SK-N-MC (cell line): ENCODE data around the gene MDN1.
"Not testable (repeated sequence)": the region's sequence is repeated elsewhere in the genome, so short reads cannot be mapped to it uniquely, and the experiment has no call there.

Experiments used
- DNase-seq: peaks from one replicate; pipeline ENCODE4 v3.0.0-alpha.2; 2011; ENCODE audit warnings: low read depth, low spot score
- H3K27ac ChIP-seq: fragments of 200-600 bp; sonication (generic); 2 replicates; pipeline ENCODE4 v1.5.1; 2016; ENCODE audit warnings: mixed run types
- H3K36me3 ChIP-seq: fragments of 200-600 bp; sonication (generic); 2 replicates; pipeline ENCODE4 v1.6.1; 2017; ENCODE audit warnings: antibody characterized with exemption, low read length, mixed read lengths; ENCODE audit not compliant: insufficient read depth
- H3K4me3 ChIP-seq: fragments of 200-600 bp; sonication (generic); 2 replicates; pipeline ENCODE4 v1.5.1; 2016
- H3K9ac ChIP-seq: fragments of 200-600 bp; sonication (generic); 2 replicates; pipeline ENCODE4 v1.8.0; 2017; ENCODE audit warnings: mixed run types, mixed read lengths; ENCODE audit not compliant: insufficient read length
- H3K9me3 ChIP-seq: fragments of 200-600 bp; sonication (generic); 2 replicates; pipeline ENCODE4 v1.6.1; 2017; ENCODE audit warnings: low read depth, mild to moderate bottlenecking, antibody characterized with exemption, low read length, moderate library complexity, mixed read lengths
- EZH2 ChIP-seq: fragments of 200-600 bp; sonication (generic); IDR thresholded peaks from one replicate; pipeline ENCODE4 v1.6.1; 2017; ENCODE audit warnings: antibody characterized with exemption
- FOXP2 ChIP-seq: optimal IDR thresholded peaks from 2 replicates; pipeline ENCODE3; 2011; ENCODE audit warnings: mild to moderate bottlenecking, moderate library complexity; ENCODE audit not compliant: insufficient read depth; ENCODE audit errors: extremely low read length, control extremely low read depth
- POLR2AphosphoS5 ChIP-seq: IDR thresholded peaks from 2 replicates; pipeline ENCODE4 v1.6.1; 2012; ENCODE audit warnings: mild to moderate bottlenecking, low read depth, low read length, borderline replicate concordance

Gene MDN1

GRCh38 chr6:89826029-89826528 is 6.5 kb upstream of the MDN1 start:
- no peak for DNase-seq
- Histone ChIP-seq H3K9me3 (no peaks in the 10 kb centered on the region), H3K4me3 (no peak overlapping the region), H3K36me3 (peaks cover 2% of the 10 kb centered on the region), H3K9ac (no peak overlapping the region), H3K27ac (no peak overlapping the region)
- no peak for TF ChIP-seq FOXP2

GRCh38 chr6:89818977-89819335 is 638 bp downstream of the MDN1 start:
- Histone ChIP-seq H3K27ac (peak overlapping the region; percentile 73), H3K9me3 (no peaks in the 10 kb centered on the region), H3K4me3 (peak overlapping the region; percentile 100), H3K9ac (peak overlapping the region; percentile 89), H3K36me3 (no peaks in the 10 kb centered on the region)
- TF ChIP-seq FOXP2 (no peak), POLR2AphosphoS5 (no peak), EZH2 (no peak)
- peak; percentile 14 for DNase-seq

GRCh38 chr6:89817481-89817880 is 2.1 kb downstream of the MDN1 start:
- no peak for DNase-seq
- Histone ChIP-seq H3K4me3 (peak overlapping the region; percentile 100; the same call in 1 of the 2 replicates), H3K36me3 (no peaks in the 10 kb centered on the region), H3K9me3 (no peaks in the 10 kb centered on the region), H3K9ac (peak overlapping the region; percentile 67), H3K27ac (no peak overlapping the region)
- TF ChIP-seq FOXP2 (no peak), EZH2 (no peak), POLR2AphosphoS5 (no peak)

GRCh38 chr6:89813422-89813821 is 6.2 kb downstream of the MDN1 start:
- not testable (repeated sequence) for H3K9ac ChIP-seq, H3K4me3 ChIP-seq, DNase-seq, H3K36me3 ChIP-seq, H3K9me3 ChIP-seq, H3K27ac ChIP-seq

GRCh38 chr6:89807581-89807980 is 12.0 kb downstream of the MDN1 start:
- H3K9me3 ChIP-seq = no peaks in the 10 kb centered on the region
- H3K4me3 ChIP-seq = no peak overlapping the region
- H3K36me3 ChIP-seq = peaks cover 5% of the 10 kb centered on the region; the same call in 1 of the 2 replicates
- peak overlapping the region; percentile 26 for H3K9ac ChIP-seq
- TF ChIP-seq EZH2 (no peak), POLR2AphosphoS5 (no peak), FOXP2 (no peak)
- peak overlapping the region; percentile 68; the same call in 1 of the 2 replicates for H3K27ac ChIP-seq
- DNase-seq = no peak

GRCh38 chr6:89805814-89806371 is 13.7 kb downstream of the MDN1 start:
- H3K27ac ChIP-seq = no peak overlapping the region
- no peak overlapping the region for H3K9ac ChIP-seq
- H3K9me3 ChIP-seq = no peaks in the 10 kb centered on the region
- DNase-seq = no peak
- no peak overlapping the region for H3K4me3 ChIP-seq
- H3K36me3 ChIP-seq = peaks cover 14% of the 10 kb centered on the region
- TF ChIP-seq POLR2AphosphoS5 (no peak), EZH2 (no peak), FOXP2 (no peak)

- H3K9me3 ChIP-seq = no peaks in the 10 kb centered on the region
- H3K9ac ChIP-seq = no peak overlapping the region
- H3K27ac ChIP-seq = no peak overlapping the region
- no peak for TF ChIP-seq POLR2AphosphoS5
- TF ChIP-seq EZH2 = no peak
- no peak for TF ChIP-seq FOXP2
- DNase-seq = no peak
- no peak overlapping the region for H3K4me3 ChIP-seq
- H3K36me3 ChIP-seq = peaks cover 35% of the 10 kb centered on the region
Observed at GRCh38 chr6:89803271-89803670, 16.3 kb downstream of the MDN1 start.

GRCh38 chr6:89799756-89800155 is 19.8 kb downstream of the MDN1 start:
- Histone ChIP-seq H3K4me3 (no peak overlapping the region), H3K36me3 (peaks cover 46% of the 10 kb centered on the region), H3K27ac (no peak overlapping the region), H3K9me3 (no peaks in the 10 kb centered on the region), H3K9ac (no peak overlapping the region)
- no peak for DNase-seq
- TF ChIP-seq EZH2 (no peak), POLR2AphosphoS5 (no peak), FOXP2 (no peak)

GRCh38 chr6:89799096-89799495 is 20.5 kb downstream of the MDN1 start:
- Histone ChIP-seq H3K36me3 (peaks cover 52% of the 10 kb centered on the region), H3K4me3 (no peak overlapping the region), H3K27ac (no peak overlapping the region), H3K9me3 (no peaks in the 10 kb centered on the region), H3K9ac (no peak overlapping the region)
- TF ChIP-seq FOXP2 (no peak), EZH2 (no peak), POLR2AphosphoS5 (no peak)
- no peak for DNase-seq
